IMR-90 (cell line): ENCODE data around the gene KRT1.

Experiments used
- CEBPB ChIP-seq: IDR thresholded peaks from 2 replicates; pipeline ENCODE4 v1.6.1; 2012; ENCODE audit warnings: low read depth, low read length, improper control_type of control experiment
- MAFK ChIP-seq: IDR thresholded peaks from 2 replicates; pipeline ENCODE4 v1.6.1; 2012; ENCODE audit warnings: low read depth, low read length, improper control_type of control experiment
- MAZ ChIP-seq: IDR thresholded peaks from 2 replicates; pipeline ENCODE4 v1.6.1; 2012; ENCODE audit warnings: low read depth, mild to moderate bottlenecking, low read length, improper control_type of control experiment, moderate library complexity, borderline replicate concordance
- POLR2A ChIP-seq: IDR thresholded peaks from 2 replicates; pipeline ENCODE4 v1.6.1; 2012; ENCODE audit warnings: mild to moderate bottlenecking, low read depth, low read length
- RCOR1 ChIP-seq: IDR thresholded peaks from 2 replicates; pipeline ENCODE4 v1.6.1; 2012; ENCODE audit warnings: mild to moderate bottlenecking, low read length, improper control_type of control experiment; ENCODE audit not compliant: insufficient replicate concordance
- RFX5 ChIP-seq: IDR thresholded peaks from 2 replicates; pipeline ENCODE4 v1.8.0; 2012; ENCODE audit warnings: low read depth, mild to moderate bottlenecking, low read length, moderate library complexity
- SMC3 ChIP-seq: fragments of 150-350 bp; IDR thresholded peaks from 2 replicates; pipeline ENCODE4 v1.6.1; 2016; ENCODE audit warnings: low read depth, mild to moderate bottlenecking, antibody characterized with exemption, low read length, moderate library complexity
- TF ChIP-seq, protein P1 (sequence below): conservative IDR thresholded peaks from 2 replicates; pipeline ENCODE4 v1.5.1; 2012; ENCODE audit warnings: mild to moderate bottlenecking, low read depth, low read length, improper control_type of control experiment
- TF ChIP-seq, protein P2 (sequence below): fragments of 150-350 bp; IDR thresholded peaks from 2 replicates; pipeline ENCODE4 v1.6.1; 2017; ENCODE audit warnings: mild to moderate bottlenecking, antibody characterized with exemption, low read length, low read depth

DNA sequence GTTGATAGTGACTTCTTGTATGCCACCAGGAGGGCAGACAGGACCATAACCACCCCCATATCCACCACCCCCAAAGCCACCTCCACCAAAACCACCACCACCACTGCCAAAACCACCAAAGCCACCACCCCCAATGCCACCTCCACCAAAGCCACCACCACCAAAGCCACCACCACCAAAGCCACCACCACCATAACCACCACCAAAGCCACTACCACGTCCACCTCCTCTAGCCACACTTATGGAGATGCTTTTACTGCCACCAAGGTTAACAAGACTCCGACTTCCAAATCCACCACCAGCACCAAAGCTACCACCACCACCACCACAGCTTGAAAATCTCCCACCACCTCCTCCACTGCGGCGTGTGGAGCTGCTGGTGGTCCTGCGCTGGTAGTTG is 332 bp downstream of the KRT1 start:
- TF ChIP-seq, protein P1, sequence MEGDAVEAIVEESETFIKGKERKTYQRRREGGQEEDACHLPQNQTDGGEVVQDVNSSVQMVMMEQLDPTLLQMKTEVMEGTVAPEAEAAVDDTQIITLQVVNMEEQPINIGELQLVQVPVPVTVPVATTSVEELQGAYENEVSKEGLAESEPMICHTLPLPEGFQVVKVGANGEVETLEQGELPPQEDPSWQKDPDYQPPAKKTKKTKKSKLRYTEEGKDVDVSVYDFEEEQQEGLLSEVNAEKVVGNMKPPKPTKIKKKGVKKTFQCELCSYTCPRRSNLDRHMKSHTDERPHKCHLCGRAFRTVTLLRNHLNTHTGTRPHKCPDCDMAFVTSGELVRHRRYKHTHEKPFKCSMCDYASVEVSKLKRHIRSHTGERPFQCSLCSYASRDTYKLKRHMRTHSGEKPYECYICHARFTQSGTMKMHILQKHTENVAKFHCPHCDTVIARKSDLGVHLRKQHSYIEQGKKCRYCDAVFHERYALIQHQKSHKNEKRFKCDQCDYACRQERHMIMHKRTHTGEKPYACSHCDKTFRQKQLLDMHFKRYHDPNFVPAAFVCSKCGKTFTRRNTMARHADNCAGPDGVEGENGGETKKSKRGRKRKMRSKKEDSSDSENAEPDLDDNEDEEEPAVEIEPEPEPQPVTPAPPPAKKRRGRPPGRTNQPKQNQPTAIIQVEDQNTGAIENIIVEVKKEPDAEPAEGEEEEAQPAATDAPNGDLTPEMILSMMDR = no peak
- TF ChIP-seq POLR2A (no peak), SMC3 (no peak), RFX5 (no peak), MAFK (no peak), CEBPB (no peak), MAZ (no peak), RCOR1 (no peak)
- TF ChIP-seq, protein P2, sequence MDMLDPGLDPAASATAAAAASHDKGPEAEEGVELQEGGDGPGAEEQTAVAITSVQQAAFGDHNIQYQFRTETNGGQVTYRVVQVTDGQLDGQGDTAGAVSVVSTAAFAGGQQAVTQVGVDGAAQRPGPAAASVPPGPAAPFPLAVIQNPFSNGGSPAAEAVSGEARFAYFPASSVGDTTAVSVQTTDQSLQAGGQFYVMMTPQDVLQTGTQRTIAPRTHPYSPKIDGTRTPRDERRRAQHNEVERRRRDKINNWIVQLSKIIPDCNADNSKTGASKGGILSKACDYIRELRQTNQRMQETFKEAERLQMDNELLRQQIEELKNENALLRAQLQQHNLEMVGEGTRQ = no peak
